ENCODE data around the gene TMEM145.

GRCh38 chr19:42292963-42293362 lies 20.1 kb upstream of the TMEM145 start:
- TF ChIP-seq CTCF (IDR thresholded peaks at IDR 0.05 in 4 of 5, conservative IDR thresholded peaks at IDR 0.05 in 1 of 5) (no peak), POLR2A (IDR thresholded peaks at IDR 0.05) (no peak)
